Stomach smooth muscle (tissue), 2 donors: ENCODE results near the gene PRMT5.
A peak's percentile ranks its signal among the peaks of the same experiment; 100 is the strongest.

ENCODE experiments used
- H3K27ac ChIP-seq: one replicate; pipeline ENCODE4 v1.7.0; 2013; ENCODE audit warnings: mild to moderate bottlenecking, low read length, inconsistent platforms
- H3K27me3 ChIP-seq, 2 donors: one replicate each; pipeline ENCODE4 v1.7.0; 2013; ENCODE audit warnings: low read length in 2 of 2; ENCODE audit not compliant: insufficient read depth in 2 of 2, control insufficient read depth in 1 of 2
- H3K36me3 ChIP-seq, 2 donors: one replicate each; pipeline ENCODE4 v1.7.0; 2013; ENCODE audit warnings: low read length in 2 of 2; ENCODE audit not compliant: control insufficient read depth in 2 of 2, insufficient read depth in 2 of 2
- H3K4me1 ChIP-seq: one replicate; pipeline ENCODE4 v1.7.0; 2013; ENCODE audit warnings: low read length; ENCODE audit not compliant: control insufficient read depth, insufficient read depth
- H3K4me3 ChIP-seq, 2 donors: one replicate each; pipeline ENCODE4 v1.7.0; 2013; ENCODE audit warnings: low read length in 2 of 2
- H3K9ac ChIP-seq, 2 donors: one replicate each; pipeline ENCODE4 v1.7.0; 2013; ENCODE audit warnings: low read length in 2 of 2, mild to moderate bottlenecking in 1 of 2
- H3K9me3 ChIP-seq, 2 donors: one replicate each; pipeline ENCODE4 v1.7.0; 2013; ENCODE audit warnings: low read length in 2 of 2; ENCODE audit not compliant: control insufficient read depth in 2 of 2
- donor health status: healthy.
- donor health status: Pancreatic carcinoma.

PRMT5 gene

DNA sequence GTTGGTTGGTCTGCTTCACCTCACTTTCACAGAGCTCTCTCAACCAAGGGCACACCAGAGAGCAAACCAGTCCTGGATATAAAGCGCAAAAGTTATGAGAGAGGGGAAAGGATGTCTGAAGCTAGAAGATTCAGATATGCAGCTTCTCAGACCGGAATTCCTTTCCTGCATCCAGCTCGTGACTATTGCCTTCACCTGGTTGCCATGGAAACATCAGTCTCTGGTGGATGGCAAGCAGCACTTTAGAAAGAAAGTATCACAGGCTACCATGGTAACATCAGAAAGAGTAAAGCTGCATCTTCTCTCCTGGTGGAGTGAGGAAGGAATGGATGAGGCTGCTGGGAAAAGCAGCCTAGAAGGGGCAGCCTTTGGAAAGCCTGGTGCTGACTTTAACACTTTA lies 32.4 kb downstream of the PRMT5 start:
- Histone ChIP-seq H3K9ac (no peak overlapping the region), H3K27ac (no peak overlapping the region)

DNA sequence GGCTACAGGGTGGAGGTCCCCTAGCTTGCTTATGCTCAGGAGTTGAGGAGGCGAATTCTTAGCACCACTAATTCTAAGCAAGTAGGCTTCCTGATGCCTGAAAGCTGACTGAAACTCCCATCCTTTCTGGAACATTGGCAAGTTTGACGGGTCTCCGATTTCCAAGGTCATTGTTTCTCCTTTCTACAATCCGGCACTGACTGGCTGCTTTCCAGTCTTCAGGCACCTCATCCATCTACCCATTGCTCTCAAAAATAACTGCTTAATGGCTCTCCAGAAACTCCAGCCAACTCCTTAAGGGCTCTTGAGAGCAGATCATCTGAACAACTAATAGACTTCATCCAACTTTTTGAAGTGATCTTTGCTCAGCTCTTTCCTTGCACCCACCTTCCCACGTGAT lies 32.8 kb downstream of the PRMT5 start:
- no peak overlapping the region for H3K4me3 ChIP-seq
- H3K27ac ChIP-seq, result no peak overlapping the region
- peaks cover 7 to 11% of the 10 kb centered on the region in 2 donors for H3K36me3 ChIP-seq
- H3K4me1 ChIP-seq, result peaks cover 12% of the 10 kb centered on the region
- no peaks in the 10 kb centered on the region for H3K9me3 ChIP-seq
- H3K9ac ChIP-seq, result no peak overlapping the region
- H3K27me3 ChIP-seq, result no peaks in the 10 kb centered on the region

More for the DNA sequence above, 32.4 kb downstream of the PRMT5 start:
- Histone ChIP-seq H3K4me1 (peaks cover 12% of the 10 kb centered on the region), H3K9me3 (no peaks in the 10 kb centered on the region), H3K27me3 (no peaks in the 10 kb centered on the region), H3K36me3 (peaks cover 11 to 14% of the 10 kb centered on the region in 2 donors), H3K4me3 (no peak overlapping the region)

DNA sequence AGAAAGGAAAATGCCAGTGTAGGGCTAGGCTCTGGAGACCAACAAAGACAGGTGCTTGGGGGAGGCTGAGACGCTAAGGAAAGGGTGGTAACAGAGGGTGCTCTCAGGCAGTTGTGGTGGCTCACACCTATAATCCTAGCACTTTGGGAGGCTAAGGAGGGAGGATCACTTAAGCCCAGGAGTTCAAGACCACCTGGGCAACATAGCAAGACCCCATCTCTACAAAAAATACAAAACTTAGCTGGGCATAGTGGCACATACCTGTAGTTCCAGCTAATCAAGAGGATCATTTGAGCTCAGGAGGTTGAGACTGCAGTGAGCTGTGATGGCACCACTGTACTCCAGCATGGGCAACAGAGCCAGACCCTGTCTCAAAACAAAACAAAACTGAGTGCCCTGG lies 33.8 kb downstream of the PRMT5 start:
- H3K4me1 ChIP-seq, result peaks cover 12% of the 10 kb centered on the region
- H3K27ac ChIP-seq, result no peak overlapping the region
- no peaks in the 10 kb centered on the region for H3K27me3 ChIP-seq
- peak overlapping the region in 1 of 2 donors; percentile 36 for H3K9ac ChIP-seq
- H3K9me3 ChIP-seq, result no peaks in the 10 kb centered on the region
- H3K4me3 ChIP-seq, result no peak overlapping the region
- peaks cover 0 to 2% of the 10 kb centered on the region in 2 donors for H3K36me3 ChIP-seq

DNA sequence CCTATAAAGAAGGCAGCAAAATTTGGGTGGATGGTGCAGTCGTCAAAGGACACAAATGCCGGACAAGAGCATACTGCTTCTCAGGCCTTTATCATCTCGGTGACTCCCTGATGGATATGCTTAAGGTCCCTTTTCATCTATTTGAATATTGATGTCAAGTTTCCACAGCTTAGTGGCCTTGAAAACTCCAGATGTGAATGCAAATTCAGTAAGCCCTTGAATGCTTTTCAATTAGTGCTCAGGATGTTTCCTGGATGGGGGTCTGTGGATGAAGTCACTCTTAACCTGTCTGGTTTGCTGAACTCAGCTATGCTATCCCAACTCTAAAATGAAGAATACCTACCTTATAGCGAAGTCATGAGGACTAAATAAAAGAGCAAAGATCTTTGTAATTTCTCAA lies 35.5 kb downstream of the PRMT5 start:
- no peak overlapping the region for H3K4me3 ChIP-seq
- H3K4me1 ChIP-seq, result peaks cover 5% of the 10 kb centered on the region
- H3K27ac ChIP-seq, result no peak overlapping the region
- H3K9ac ChIP-seq, result peak overlapping the region in 1 of 2 donors; percentile 13
- H3K27me3 ChIP-seq, result no peaks in the 10 kb centered on the region
- no peaks in the 10 kb centered on the region for H3K36me3 ChIP-seq
- H3K9me3 ChIP-seq, result no peaks in the 10 kb centered on the region

DNA sequence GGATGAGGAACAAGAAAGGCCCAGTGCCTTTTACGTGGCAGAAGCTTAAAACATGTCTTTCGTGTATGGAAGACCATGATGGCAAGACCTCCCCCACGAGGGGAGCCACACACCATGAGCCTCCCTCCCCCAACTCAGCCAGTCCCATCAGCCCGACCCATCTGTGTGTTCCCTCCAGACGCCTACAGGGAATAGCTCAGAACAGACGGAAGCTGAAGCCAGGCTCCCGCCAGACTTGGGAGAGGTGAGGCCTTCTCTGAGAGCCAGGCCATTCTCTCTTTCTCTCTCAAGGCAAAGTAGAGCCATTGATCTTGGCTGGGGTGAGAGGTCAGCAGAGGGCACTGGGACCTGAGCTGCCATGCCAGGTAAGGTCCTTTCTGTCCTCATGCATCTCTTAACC lies 36.7 kb downstream of the PRMT5 start:
- Histone ChIP-seq H3K9ac (no peak overlapping the region), H3K4me1 (peaks cover 7% of the 10 kb centered on the region), H3K36me3 (no peaks in the 10 kb centered on the region), H3K27ac (no peak overlapping the region), H3K27me3 (peaks cover 0 to 2% of the 10 kb centered on the region in 2 donors), H3K4me3 (no peak overlapping the region), H3K9me3 (no peaks in the 10 kb centered on the region)

DNA sequence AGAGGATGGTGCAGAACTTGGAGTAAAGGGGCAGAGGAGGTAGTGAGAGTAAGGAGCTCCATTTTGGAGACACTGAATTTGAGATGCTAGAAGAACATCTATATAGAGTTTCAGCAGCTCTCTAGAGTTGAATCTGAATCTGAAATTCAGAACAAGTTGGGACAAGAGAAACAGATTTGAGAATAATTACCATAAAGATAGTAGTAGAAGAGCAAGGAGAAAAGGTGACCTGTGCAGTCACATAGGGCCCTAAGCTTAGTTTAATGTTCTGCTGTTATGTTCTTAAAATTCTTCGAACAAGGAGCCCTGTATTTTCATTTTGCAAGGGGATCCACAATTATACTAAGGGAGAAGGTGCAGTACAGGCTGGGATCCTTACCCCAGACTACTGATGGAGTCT lies 38.8 kb downstream of the PRMT5 start:
- Histone ChIP-seq H3K4me1 (peaks cover 15% of the 10 kb centered on the region), H3K36me3 (no peaks in the 10 kb centered on the region), H3K4me3 (no peak overlapping the region), H3K9ac (no peak overlapping the region), H3K9me3 (no peaks in the 10 kb centered on the region), H3K27me3 (peaks cover 0 to 13% of the 10 kb centered on the region in 2 donors), H3K27ac (no peak overlapping the region)

DNA sequence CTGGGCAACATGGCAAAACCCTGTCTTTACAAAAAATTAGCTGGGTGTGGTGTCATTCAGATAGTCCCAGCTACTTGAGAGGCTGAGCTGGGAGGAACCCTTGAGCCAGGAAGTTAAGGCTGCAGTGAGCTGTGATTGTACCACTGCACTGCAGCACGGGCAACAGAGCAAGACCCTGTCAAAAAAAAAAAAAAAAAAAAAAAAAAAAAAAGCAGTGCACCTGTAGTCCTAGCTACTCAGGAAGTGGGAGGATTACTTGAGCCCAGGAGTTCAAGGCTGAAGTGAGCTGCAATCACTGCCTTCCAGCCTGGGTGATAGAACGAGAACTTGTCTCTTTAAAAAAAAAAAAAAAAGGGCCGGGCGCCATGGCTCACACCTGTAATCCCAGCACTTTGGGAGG lies 40.5 kb downstream of the PRMT5 start:
- Histone ChIP-seq H3K9me3 (no peaks in the 10 kb centered on the region), H3K27me3 (peaks cover 0 to 16% of the 10 kb centered on the region in 2 donors), H3K4me1 (peaks cover 17% of the 10 kb centered on the region), H3K4me3 (no peak overlapping the region), H3K27ac (no peak overlapping the region), H3K36me3 (no peaks in the 10 kb centered on the region), H3K9ac (no peak overlapping the region)

DNA sequence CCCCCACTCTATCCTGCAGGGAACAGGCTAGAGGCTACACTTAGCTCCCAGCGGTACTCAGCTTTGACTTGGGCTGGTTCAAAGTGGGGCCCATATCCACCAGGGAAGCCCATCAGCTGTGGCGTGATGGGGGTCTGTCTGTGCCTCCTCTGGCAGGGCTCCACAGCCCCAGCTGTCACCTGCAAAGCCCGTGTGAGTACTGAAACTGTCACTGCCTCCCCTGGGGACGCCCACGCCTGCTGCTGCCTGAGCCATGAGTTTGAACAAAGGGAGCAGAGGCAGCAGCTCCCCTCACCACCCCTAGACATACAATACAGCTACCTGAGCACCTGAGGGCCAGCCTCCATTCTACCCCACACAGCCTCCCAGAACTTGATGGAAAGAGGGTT lies 41.2 kb downstream of the PRMT5 start:
- H3K36me3 ChIP-seq, result no peaks in the 10 kb centered on the region
- no peaks in the 10 kb centered on the region for H3K9me3 ChIP-seq
- peak overlapping the region in 1 of 2 donors; percentile 3 for H3K4me3 ChIP-seq
- peaks cover 0 to 20% of the 10 kb centered on the region in 2 donors for H3K27me3 ChIP-seq
- no peak overlapping the region for H3K9ac ChIP-seq
- peaks cover 23% of the 10 kb centered on the region for H3K4me1 ChIP-seq
- H3K27ac ChIP-seq, result no peak overlapping the region

DNA sequence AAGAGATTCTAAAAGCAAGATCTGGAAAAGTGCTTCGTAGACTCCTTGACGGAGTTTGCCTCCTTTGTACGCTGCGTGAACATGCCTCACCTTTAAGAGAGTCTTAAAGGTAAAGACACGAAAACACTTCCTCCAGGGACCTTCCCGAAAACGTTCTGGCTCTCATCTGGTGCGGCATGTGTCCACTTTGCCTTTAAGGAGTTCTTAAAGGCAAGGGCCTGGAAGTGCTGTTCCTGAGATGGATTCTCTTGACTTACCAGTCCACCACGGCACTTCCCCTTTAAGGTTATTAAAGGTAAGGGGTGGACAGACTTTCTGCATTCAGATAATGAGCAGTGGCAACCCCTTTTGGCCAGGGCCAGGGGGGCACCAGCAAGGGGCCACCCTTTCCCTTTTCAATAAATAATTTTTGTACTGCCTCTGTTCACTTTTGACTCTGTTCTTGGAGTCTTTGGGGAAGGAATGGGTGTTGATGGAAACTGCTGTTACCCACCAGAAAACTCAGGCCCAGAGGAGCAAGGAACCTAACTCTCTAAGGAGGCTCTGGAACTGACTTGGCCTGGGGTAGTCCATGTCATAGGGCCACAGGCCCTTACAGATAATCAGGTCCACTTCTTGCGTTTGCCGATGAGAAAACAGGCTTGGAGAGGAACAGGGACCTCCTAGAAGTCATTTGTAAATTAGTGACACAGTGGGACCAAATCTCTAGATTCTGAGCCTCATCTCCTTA lies 41.8 kb downstream of the PRMT5 start:
- H3K4me1 ChIP-seq, result peaks cover 29% of the 10 kb centered on the region
- no peak overlapping the region for H3K27ac ChIP-seq
- H3K4me3 ChIP-seq, result peak overlapping the region; percentile 62 to 72
- no peaks in the 10 kb centered on the region for H3K9me3 ChIP-seq
- peak overlapping the region; percentile 48 to 62 for H3K9ac ChIP-seq
- no peaks in the 10 kb centered on the region for H3K36me3 ChIP-seq
- peaks cover 0 to 20% of the 10 kb centered on the region in 2 donors for H3K27me3 ChIP-seq

DNA sequence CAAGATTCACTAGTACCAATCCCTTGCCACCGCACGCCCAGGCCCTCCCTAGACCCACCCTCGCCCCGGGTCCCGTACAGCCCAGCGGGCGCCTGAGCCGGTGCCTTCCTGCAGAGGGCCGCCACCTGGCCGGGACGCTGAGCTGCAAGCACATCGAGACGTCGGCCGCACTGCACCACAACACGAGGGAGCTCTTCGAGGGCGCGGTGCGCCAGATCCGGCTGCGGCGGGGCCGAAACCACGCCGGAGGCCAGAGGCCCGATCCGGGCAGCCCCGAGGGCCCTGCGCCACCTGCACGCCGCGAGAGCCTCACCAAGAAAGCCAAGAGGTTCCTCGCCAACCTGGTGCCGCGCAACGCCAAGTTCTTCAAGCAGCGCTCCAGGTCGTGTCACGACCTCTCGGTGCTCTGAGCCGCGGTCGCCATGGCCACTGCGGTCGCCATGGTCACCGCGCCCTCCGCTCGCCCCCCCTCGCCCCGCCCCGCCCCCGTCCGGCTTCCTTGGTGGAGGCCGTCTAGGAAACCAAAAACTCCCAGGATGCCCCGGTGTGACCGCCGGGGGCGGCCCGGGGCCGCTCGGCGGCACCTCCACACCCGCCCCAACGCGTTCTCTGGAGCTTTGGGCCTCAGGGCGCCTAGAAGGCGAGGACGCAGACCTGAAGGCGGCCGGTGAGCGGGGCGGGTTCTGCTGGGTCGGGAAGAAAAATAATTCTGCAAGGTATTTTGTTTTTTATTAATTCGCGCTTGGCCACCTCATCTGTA lies 42.5 kb downstream of the PRMT5 start:
- no peaks in the 10 kb centered on the region for H3K36me3 ChIP-seq
- peaks cover 30% of the 10 kb centered on the region for H3K4me1 ChIP-seq
- H3K27me3 ChIP-seq, result peaks cover 0 to 20% of the 10 kb centered on the region in 2 donors
- peak overlapping the region; percentile 48 to 62 for H3K9ac ChIP-seq
- H3K27ac ChIP-seq, result no peak overlapping the region
- H3K9me3 ChIP-seq, result no peaks in the 10 kb centered on the region
- peak overlapping the region; percentile 62 to 72 for H3K4me3 ChIP-seq

DNA sequence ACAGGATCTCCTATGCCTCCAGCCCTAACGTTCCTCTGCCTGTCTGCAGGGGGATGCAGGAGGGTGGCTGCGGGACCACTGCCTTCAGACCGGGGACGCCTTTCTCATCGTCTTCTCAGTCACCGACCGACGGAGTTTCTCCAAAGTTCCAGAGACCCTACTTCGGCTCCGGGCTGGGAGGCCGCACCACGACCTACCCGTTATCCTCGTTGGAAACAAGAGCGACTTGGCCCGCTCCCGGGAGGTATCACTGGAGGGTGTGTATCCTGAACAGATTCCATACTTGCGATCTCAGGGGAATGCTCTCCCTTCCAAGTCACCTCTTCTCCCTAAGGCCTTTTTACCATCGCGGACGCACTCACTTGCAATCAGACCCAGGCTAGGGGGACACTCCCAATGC lies 43.2 kb downstream of the PRMT5 start:
- Histone ChIP-seq H3K4me1 (peaks cover 30% of the 10 kb centered on the region), H3K9me3 (no peaks in the 10 kb centered on the region), H3K9ac (no peak overlapping the region), H3K27me3 (peaks cover 0 to 20% of the 10 kb centered on the region in 2 donors), H3K27ac (no peak overlapping the region), H3K4me3 (peak overlapping the region in 1 of 2 donors; percentile 72), H3K36me3 (no peaks in the 10 kb centered on the region)
